SK-N-SH treated with all-trans-retinoic acid at 6 μM for 48 hours (cell line): ENCODE data around the gene SRPK2.

Source experiments
- ESRRG ChIP-seq: fragments of 250-450 bp; sonication (Bioruptor Pico); IDR thresholded peaks from 2 replicates; pipeline ENCODE4 v1.6.1; 2021; ENCODE audit warnings: mild to moderate bottlenecking
- RARB ChIP-seq: fragments of 250-450 bp; sonication (Bioruptor Pico); IDR thresholded peaks from 2 replicates; pipeline ENCODE4 v1.8.0; 2021; ENCODE audit warnings: mild to moderate bottlenecking, moderate library complexity
- ZFP3 ChIP-seq: fragments of 250-450 bp; sonication (Bioruptor Pico); IDR thresholded peaks from 2 replicates; pipeline ENCODE4 v1.5.0; 2020; ENCODE audit warnings: mild to moderate bottlenecking, moderate library complexity
- TF ChIP-seq, protein P1 (sequence below): fragments of 250-450 bp; sonication (Bioruptor Pico); IDR thresholded peaks from 2 replicates; pipeline ENCODE4 v1.5.1; 2020; ENCODE audit warnings: low read depth, mild to moderate bottlenecking, moderate library complexity
- TF ChIP-seq, protein P2 (sequence below): fragments of 250-450 bp; sonication (Bioruptor Pico); IDR thresholded peaks from 2 replicates; pipeline ENCODE4 v1.8.0; 2021; ENCODE audit warnings: low read depth, mild to moderate bottlenecking, moderate library complexity, borderline replicate concordance

DNA sequence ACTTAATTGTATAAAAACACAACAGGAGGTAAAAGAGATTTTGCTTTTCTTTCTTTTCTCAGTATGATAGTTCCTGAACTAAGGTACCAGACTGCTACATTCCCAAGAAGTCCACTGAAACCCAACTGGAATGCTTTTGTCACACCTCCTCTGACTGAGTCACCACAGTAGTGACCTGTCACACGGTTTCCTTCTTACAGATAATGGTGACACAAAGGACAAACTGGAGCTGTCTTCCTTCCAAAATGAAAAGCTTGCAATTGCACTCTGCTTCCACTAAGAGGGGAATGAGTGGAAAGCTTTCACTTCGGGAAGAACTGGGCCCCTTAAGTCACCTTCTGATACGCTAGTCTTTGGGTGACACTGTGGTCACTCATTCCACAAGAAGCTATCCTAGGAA, 252.5 kb downstream of the SRPK2 start:
- TF ChIP-seq RARB (CRISPR knock-in tag) (no peak), ZFP3 (CRISPR knock-in tag) (no peak), ESRRG (CRISPR knock-in tag) (no peak)
- TF ChIP-seq, protein P1, sequence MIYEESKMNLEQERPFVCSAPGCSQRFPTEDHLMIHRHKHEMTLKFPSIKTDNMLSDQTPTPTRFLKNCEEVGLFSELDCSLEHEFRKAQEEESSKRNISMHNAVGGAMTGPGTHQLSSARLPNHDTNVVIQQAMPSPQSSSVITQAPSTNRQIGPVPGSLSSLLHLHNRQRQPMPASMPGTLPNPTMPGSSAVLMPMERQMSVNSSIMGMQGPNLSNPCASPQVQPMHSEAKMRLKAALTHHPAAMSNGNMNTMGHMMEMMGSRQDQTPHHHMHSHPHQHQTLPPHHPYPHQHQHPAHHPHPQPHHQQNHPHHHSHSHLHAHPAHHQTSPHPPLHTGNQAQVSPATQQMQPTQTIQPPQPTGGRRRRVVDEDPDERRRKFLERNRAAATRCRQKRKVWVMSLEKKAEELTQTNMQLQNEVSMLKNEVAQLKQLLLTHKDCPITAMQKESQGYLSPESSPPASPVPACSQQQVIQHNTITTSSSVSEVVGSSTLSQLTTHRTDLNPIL (CRISPR knock-in tag): no peak
- TF ChIP-seq, protein P2, sequence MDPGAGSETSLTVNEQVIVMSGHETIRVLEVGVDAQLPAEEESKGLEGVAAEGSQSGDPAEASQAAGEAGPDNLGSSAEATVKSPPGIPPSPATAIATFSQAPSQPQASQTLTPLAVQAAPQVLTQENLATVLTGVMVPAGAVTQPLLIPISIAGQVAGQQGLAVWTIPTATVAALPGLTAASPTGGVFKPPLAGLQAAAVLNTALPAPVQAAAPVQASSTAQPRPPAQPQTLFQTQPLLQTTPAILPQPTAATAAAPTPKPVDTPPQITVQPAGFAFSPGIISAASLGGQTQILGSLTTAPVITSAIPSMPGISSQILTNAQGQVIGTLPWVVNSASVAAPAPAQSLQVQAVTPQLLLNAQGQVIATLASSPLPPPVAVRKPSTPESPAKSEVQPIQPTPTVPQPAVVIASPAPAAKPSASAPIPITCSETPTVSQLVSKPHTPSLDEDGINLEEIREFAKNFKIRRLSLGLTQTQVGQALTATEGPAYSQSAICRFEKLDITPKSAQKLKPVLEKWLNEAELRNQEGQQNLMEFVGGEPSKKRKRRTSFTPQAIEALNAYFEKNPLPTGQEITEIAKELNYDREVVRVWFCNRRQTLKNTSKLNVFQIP (CRISPR knock-in tag): no peak
